Measurements from ENCODE around the gene FLNB.

FLNB gene

GRCh38 chr3:58058361-58059263, 50.4 kb downstream of the FLNB start:
- FAIRE-seq = no peak

- no peak for FAIRE-seq
These were observed 51.4 kb downstream of the FLNB start for GRCh38 chr3:58059349-58060321.

- no peak for FAIRE-seq
These were observed 54.2 kb downstream of the FLNB start for GRCh38 chr3:58062472-58062871.

GRCh38 chr3:58063022-58063815, 55.0 kb downstream of the FLNB start:
- FAIRE-seq = no peak

DNA sequence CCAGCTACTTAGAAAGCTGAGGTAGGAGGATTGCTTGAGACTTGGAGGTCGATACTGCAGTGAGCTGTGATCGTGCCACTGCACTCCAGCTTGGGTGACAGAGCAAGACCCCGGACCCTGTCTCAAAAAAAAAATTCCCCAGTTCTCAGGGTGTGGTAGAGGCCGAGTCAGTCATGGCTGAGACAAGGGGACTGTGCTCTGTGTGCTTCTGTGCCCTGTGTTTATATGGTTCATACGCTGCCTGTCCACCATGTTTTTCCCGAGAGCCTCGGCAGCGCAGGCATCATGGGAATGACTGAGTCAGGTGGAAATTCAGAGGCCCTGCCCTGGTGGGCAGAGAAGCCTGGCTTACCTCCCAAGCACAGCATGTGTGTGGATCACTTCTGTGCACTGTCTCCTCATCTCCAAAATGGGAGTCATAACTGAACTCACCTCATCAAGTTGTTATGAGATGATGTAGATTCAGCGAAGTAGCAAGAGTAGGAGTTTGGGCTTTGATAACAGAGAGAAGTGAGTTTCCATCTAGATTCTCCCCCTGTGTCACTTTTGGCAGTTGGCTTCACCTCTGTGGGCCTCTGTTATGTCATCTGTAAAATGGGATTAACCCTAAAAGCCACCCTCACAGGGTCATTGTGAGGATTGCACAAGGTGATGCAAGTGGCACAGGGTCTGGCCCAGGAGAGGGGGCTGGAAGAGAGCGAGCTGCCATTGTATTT, 56.9 kb downstream of the FLNB start:
- no peak for FAIRE-seq

GRCh38 chr3:58065700-58066167, 57.5 kb downstream of the FLNB start:
- FAIRE-seq = no peak

DNA sequence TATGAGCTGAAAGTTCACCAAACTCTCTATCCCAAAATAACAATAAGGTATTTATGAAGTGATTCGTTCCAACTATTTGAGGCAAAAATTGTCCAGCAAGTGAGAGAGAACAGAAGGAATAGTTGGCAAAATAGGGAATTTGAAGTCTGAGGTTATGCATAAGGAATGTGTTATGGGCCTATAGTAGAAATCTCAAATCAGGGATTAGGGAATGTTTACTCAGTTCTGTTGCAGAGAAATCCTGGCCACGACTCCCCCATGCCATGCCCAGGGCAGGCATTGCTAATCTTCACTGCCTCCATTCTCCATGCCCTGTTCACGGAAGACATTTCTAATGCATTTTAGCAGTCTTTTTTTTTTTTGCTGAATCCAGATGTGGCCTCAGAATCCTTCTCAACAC, 58.6 kb downstream of the FLNB start:
- no peak for FAIRE-seq

GRCh38 chr3:58068122-58068809, 60.0 kb downstream of the FLNB start:
- no peak for FAIRE-seq

GRCh38 chr3:58071480-58071971, 63.3 kb downstream of the FLNB start:
- no peak for FAIRE-seq

- no peak for FAIRE-seq
These were observed 64.0 kb downstream of the FLNB start for GRCh38 chr3:58072052-58072762.

DNA sequence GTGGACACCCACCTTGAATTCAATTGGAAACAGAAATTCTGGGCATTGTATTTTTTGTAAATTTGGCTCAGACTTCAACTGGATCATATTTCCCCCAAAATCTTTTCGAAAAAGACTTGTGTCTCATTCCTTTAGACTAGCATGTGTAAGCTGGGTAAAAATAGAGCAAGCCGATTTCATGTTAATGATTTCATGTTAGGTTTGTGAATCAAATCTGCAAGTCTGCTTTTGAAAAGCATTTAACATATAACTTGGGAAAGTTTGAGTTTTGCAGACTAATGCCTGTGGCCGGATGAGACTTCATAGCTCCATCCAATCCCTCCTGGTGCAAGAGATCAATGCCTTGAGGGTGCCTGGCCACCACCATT, 64.5 kb downstream of the FLNB start:
- no peak for FAIRE-seq

GRCh38 chr3:58073301-58074108, 65.3 kb downstream of the FLNB start:
- no peak for FAIRE-seq

DNA sequence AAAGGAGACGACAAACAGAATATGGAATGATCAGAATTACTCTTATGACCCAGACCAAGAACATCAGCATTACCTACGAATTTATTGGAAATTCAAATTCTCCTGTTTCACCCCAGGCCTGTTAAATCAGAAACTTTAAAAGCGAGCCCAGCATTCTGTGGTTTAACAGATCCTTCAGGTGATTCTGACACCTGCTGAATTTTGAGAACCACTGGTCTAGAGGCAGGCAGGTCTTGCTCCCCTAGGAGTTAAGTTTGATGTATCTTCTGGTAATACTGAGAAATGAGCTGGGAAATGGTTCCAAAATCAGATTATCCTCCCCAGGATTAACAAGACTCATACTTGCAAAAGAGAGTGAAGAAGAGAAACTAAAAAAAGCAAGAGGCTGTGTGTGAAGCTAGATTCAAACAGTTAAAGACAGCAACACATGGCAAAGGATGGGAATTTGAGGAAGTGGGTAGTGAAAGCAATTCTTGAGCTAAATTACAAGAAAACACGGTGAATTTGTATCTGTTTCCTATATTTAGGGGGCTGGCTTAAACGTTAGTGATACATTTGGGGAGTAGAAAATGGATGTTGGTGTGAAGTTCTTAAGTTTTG, 66.0 kb downstream of the FLNB start:
- no peak for FAIRE-seq

DNA sequence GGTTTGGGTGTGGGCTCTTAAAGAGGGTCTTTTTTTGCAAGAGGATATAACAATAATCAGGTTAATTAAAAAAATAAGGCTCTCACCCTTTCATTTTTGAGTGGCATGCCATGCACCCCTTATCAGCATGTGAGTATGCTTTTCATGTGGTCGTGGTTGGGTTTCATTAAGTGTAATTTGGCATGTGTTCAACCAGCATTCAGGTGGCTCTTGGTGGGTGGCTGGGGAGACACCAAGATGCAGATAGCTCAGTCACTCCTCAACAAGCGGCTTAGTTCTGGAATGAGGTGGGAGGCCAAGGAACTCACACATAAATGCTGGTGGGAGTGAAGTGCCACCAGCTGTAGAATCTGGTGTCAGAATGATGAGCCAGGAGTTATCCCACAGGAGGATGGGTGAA, 66.8 kb downstream of the FLNB start:
- FAIRE-seq = no peak

DNA sequence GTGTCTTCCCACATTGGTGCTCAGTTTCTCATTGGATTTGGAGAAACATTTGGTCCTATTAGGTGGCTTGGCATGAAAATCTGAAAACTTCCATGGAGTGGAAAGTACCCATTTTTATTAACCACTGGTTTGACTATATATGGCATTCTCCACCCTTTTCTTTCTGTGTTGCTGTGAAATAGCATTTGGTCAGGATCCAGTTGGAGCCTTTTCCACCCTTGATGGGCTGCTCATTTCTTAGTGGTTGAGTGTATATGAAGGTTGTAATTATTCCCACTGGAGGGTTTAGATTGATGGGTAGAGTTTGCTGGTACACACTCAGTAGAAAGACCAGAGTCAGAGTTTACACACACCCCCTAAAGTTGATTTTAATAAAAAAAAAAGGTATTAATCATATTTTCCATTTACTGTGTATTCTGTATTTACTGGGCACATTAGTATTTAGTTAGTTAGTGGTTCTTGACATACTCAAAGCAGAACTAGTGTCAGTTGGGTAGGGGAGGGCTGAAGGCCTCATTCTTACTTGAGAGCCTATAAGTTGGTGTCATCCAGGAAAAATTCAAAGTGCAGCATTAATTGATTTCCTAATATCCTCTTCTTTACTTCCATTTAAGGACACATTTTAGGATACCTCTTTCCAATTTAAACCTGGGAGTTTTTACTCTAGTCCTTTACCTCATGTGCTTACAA, 69.5 kb downstream of the FLNB start:
- no peak for FAIRE-seq

GRCh38 chr3:58078610-58079009, 70.4 kb downstream of the FLNB start:
- no peak for FAIRE-seq

DNA sequence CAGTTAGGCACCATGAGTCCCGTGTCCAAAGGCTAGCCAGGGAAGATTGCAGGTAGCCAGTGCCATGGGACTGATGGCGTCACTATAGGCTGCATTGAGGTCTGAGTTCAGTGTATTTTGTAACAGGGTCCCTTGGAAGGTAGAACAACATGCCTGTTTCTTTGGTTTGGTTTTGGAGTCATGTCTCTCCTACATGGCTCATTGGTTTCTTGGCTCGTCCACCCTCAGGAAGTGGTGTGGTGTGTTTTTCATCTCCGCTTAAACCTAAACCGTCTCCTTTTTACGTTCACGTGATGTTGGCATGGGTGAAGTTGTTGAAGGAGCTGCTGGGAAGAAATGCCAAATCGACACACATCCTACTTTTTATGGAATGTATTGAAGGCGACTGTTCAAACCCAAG, 71.6 kb downstream of the FLNB start:
- no peak for FAIRE-seq

DNA sequence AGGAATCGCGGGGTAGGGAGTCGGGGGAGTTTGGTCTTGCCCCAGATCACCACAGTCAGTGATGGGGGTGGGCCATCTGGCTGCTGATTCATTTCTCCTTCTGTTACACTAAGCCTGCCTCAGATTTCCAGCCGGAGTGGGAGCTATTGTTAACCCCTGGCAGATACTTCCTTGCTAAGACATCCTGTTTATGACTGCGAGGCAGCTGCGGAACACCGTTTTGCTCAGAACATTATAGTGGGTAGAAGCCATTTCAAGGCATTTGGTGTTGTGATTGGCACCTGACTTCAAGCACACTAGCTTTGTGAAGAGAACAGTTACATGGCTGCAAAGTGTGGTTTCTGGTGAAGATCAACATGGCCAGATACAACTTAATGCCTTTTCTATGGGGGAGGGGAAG, 73.8 kb downstream of the FLNB start:
- no peak for FAIRE-seq

DNA sequence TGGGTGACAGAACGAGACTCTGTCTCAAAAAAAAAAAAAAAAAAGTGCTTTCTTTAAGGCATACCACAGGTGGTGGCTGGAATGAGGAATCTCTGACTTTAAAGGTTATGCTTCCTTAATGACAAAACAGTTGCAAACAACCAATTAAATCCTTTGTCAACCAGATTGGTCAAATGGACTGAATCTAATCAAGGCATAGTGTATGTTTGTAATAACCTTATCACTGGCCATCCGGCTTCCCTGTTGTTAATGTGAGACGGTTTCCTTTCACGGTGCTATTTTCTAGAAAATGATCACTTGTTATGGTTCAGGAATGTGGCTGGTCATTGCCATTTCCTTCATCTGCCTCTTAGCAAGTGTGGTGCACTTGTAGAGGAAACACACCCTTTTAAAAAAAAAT, 75.9 kb downstream of the FLNB start:
- FAIRE-seq = no peak

All from TTC549 (cell line).